ENCODE data around the gene ALG14. TPM values are rescaled to one million over a fixed set of nuclear protein-coding genes. Genes with fewer than 3 reads are reported as not detected.

ALG14 gene
- total and polyA plus RNA-seq, 10 of the 15 experiments (the other 5 are each of a cell fraction or from before 2014, with no cell fraction given), result 2.6 to 19.2 (median 7.5) TPM

GRCh38 chr1:95068956-95069709 is 3.6 kb downstream of the ALG14 start (continued):
- TF ChIP-seq E2F8 (IDR thresholded peaks at IDR 0.05; ENCODE audit: low read depth, partially characterized antibody), result no peak
- TF ChIP-seq IRF5 (IDR thresholded peaks at IDR 0.05; ENCODE audit: borderline replicate concordance), result no peak
- TF ChIP-seq ZNF274 (IDR thresholded peaks at IDR 0.05; ENCODE audit: insufficient read depth, insufficient read length), result no peak
- TF ChIP-seq RAD21 (IDR thresholded peaks at IDR 0.05; ENCODE audit: insufficient read depth, low read depth, low read length), result no peak
- no peak for TF ChIP-seq HCFC1 (IDR thresholded peaks at IDR 0.05; ENCODE audit: low read length)

- no peak overlapping the region for H3K27ac ChIP-seq (ENCODE audit: control insufficient read depth, insufficient read depth)
- no peaks in the 10 kb centered on the region for H3K27me3 ChIP-seq (replicated peaks in 1 of 2; ENCODE audit: control insufficient read depth in 2 of 2, insufficient read depth in 2 of 2, low read length in 1 of 2)
- H2AFZ ChIP-seq (ENCODE audit: control insufficient read depth, low read depth, low read length), result no peak overlapping the region
- SMC1A ChIA-PET (ENCODE audit: uncharacterized antibody, unreplicated experiment), result no interaction called here
- H3K9me3 ChIP-seq (replicated peaks; ENCODE audit: control insufficient read depth, insufficient read depth, low read length), result no peaks in the 10 kb centered on the region
- H4K20me1 ChIP-seq (ENCODE audit: control insufficient read depth, insufficient read depth), result no peaks in the 10 kb centered on the region
- no peaks in the 10 kb centered on the region for H3K4me1 ChIP-seq (ENCODE audit: control insufficient read depth, insufficient read depth, low read length)
- RAD21 ChIA-PET (ENCODE audit: unreplicated experiment), result interaction anchor here (1.3 kb wide), 1 partner anchor 213 kb away, joined by 3 read pairs; no protein-coding TSS in a partner anchor
- CTCF ChIA-PET, result interaction anchor here (1.1 kb wide), 1 partner anchor 20 kb away, joined by 4 read pairs; no protein-coding TSS in a partner anchor
- in situ Hi-C loops (cut with MboI), result no loop called here
- H3K9ac ChIP-seq (ENCODE audit: control insufficient read depth, insufficient read depth, low read length), result no peak overlapping the region
- H3K79me2 ChIP-seq (ENCODE audit: control insufficient read depth, insufficient read depth, low read length), result no peaks in the 10 kb centered on the region
- DNase-seq (ENCODE audit: low read depth, low spot score) (no peak), FAIRE-seq (no peak), ATAC-seq (no peak)
- intact Hi-C loops (cut with micrococcal nuclease; ENCODE audit: unreplicated experiment), result no loop called here
- no peak overlapping the region for H3K4me2 ChIP-seq (ENCODE audit: control insufficient read depth, insufficient read depth)
- no TSS peak for BruUV-seq (replicated peaks)
- H3K36me3 ChIP-seq (ENCODE audit: control insufficient read depth in 2 of 2, insufficient read depth in 2 of 2, low read length in 1 of 2), result no peaks in the 10 kb centered on the region; a peak in 1 of 4 replicates
- POLR2A ChIA-PET, result no interaction called here
- no peak overlapping the region for H3K4me3 ChIP-seq
- WGBS (ENCODE audit: insufficient coverage, insufficient replicate concordance, low lambda C conversion rate, missing lambda C conversion rate), result 78% methylated on average over 5 of the region's 5 CpGs
- TF ChIP-seq GABPA (IDR thresholded peaks at IDR 0.05; ENCODE audit: low read depth) (no peak), SPI1 (IDR thresholded peaks at IDR 0.05; ENCODE audit: borderline replicate concordance, insufficient read depth, low read depth, low read length) (no peak), NR2F1 (conservative IDR thresholded peaks at IDR 0.05) (no peak), BCLAF1 (IDR thresholded peaks at IDR 0.05) (no peak), ZBTB40 (IDR thresholded peaks at IDR 0.05; ENCODE audit: borderline replicate concordance) (no peak)
These were observed 5.2 kb downstream of the ALG14 start for GRCh38 chr1:95067568-95067967.
